ENCODE results near the gene TMEM131.

The TMEM131 gene

GRCh38 chr2:97788986-97789644 lies 206.6 kb downstream of the TMEM131 start:
- no peak overlapping the region for H3K4me3 ChIP-seq (ENCODE audit: low read depth, low read length)
- no peak for TF ChIP-seq CTCF (IDR thresholded peaks at IDR 0.05; ENCODE audit: insufficient read depth, low read length, missing control alignments)
- no peak for DNase-seq (ENCODE audit: low read depth, low spot score)
- ChIA-PET CTCF (interaction anchor here (0.8 to 3.5 kb wide), 2 partner anchors 17 to 18 kb away, joined by 3 to 16 read pairs; no protein-coding TSS in a partner anchor), POLR2A (no interaction called here)

GRCh38 chr2:97785818-97786217 lies 209.9 kb downstream of the TMEM131 start:
- POLR2A ChIA-PET, result no interaction called here
- CTCF ChIA-PET, result interaction anchor here (1.1 kb wide), 1 partner anchor 18 kb away, joined by 3 read pairs; no protein-coding TSS in a partner anchor
- DNase-seq (ENCODE audit: low read depth, low spot score), result no peak
- TF ChIP-seq CTCF (IDR thresholded peaks at IDR 0.05; ENCODE audit: insufficient read depth, low read length, missing control alignments), result no peak
- H3K4me3 ChIP-seq (ENCODE audit: low read depth, low read length), result no peak overlapping the region

GRCh38 chr2:97784953-97785352 lies 210.8 kb downstream of the TMEM131 start:
- ChIA-PET POLR2A (no interaction called here), CTCF (no interaction called here)
- no peak for DNase-seq (ENCODE audit: low read depth, low spot score)
- H3K4me3 ChIP-seq (ENCODE audit: low read depth, low read length), result no peak overlapping the region
- TF ChIP-seq CTCF (IDR thresholded peaks at IDR 0.05; ENCODE audit: insufficient read depth, low read length, missing control alignments), result no peak

GRCh38 chr2:97781981-97782380 lies 213.8 kb downstream of the TMEM131 start:
- no peak for DNase-seq (ENCODE audit: low read depth, low spot score)
- ChIA-PET CTCF (no interaction called here), POLR2A (no interaction called here)
- H3K4me3 ChIP-seq (ENCODE audit: low read depth, low read length), result no peak overlapping the region
- TF ChIP-seq CTCF (IDR thresholded peaks at IDR 0.05; ENCODE audit: insufficient read depth, low read length, missing control alignments), result no peak

GRCh38 chr2:97779141-97779540 lies 216.6 kb downstream of the TMEM131 start:
- CTCF ChIA-PET, result interaction anchor here (1.0 kb wide), 1 partner anchor 8 kb away, joined by 3 read pairs; no protein-coding TSS in a partner anchor
- H3K4me3 ChIP-seq (ENCODE audit: low read depth, low read length), result no peak overlapping the region
- TF ChIP-seq CTCF (IDR thresholded peaks at IDR 0.05; ENCODE audit: insufficient read depth, low read length, missing control alignments), result no peak
- no peak for DNase-seq (ENCODE audit: low read depth, low spot score)
- POLR2A ChIA-PET, result no interaction called here

- DNase-seq (ENCODE audit: low read depth, low spot score), result no peak
- POLR2A ChIA-PET, result interaction anchor here (0.6 kb wide), 1 partner anchor 126 kb away, joined by 3 read pairs; no protein-coding TSS in a partner anchor
- TF ChIP-seq CTCF (IDR thresholded peaks at IDR 0.05; ENCODE audit: insufficient read depth, low read length, missing control alignments), result no peak
- CTCF ChIA-PET, result interaction anchor here (1.8 to 3.4 kb wide), 4 partner anchors 13 to 609 kb away, joined by 5 to 8 read pairs (median 5); no protein-coding TSS in a partner anchor
- no peak overlapping the region for H3K4me3 ChIP-seq (ENCODE audit: low read depth, low read length)
Observed at GRCh38 chr2:97775074-97775473, 220.7 kb downstream of the TMEM131 start.

All from AG04449 (cell line).